HepG2 (cell line): ENCODE results near the gene ZCCHC3. TPM values are rescaled to one million over a fixed set of nuclear protein-coding genes. Genes with fewer than 3 reads are reported as not detected.

Experiments used
- ATF6 ChIP-seq: sonication (generic); formaldehyde crosslinking; conservative IDR thresholded peaks from 2 replicates; pipeline ENCODE4 v1.4.0; 2020; ENCODE audit warnings: missing genetic modification reagents
- ATM ChIP-seq: fragments of 450-650 bp; IDR thresholded peaks from 2 replicates; pipeline ENCODE4 v1.7.1; 2017; ENCODE audit warnings: mild to moderate bottlenecking, borderline replicate concordance
- ELF3 ChIP-seq: IDR thresholded peaks from 2 replicates; pipeline ENCODE4 v1.6.1; 2016; ENCODE audit warnings: missing genetic modification reagents, missing compliant biosample characterization
- EP300 ChIP-seq, 3 experiments: sonication (generic) in 1 of 3; formaldehyde crosslinking in 1 of 3; IDR thresholded peaks; 2 replicates each; pipeline versions ENCODE4 v1.5.1 to v1.6.1; 2011 to 2020; ENCODE audit warnings: low read depth in 2 of 3, low read length in 2 of 3, borderline replicate concordance in 1 of 3, improper control_type of control experiment in 1 of 3, mild to moderate bottlenecking in 1 of 3, missing genetic modification reagents in 1 of 3, moderate library complexity in 1 of 3
- ETS1 ChIP-seq: sonication (generic); formaldehyde crosslinking; IDR thresholded peaks from 2 replicates; pipeline ENCODE4 v1.4.0; 2020; ENCODE audit warnings: missing genetic modification reagents
- EZH2 ChIP-seq: conservative IDR thresholded peaks from 2 replicates; pipeline ENCODE4 v1.6.1; 2012; ENCODE audit warnings: mild to moderate bottlenecking, low read depth, low read length, moderate library complexity
- FLYWCH1 ChIP-seq: sonication (generic); formaldehyde crosslinking; IDR thresholded peaks from 2 replicates; pipeline ENCODE4 v1.8.1; 2023; ENCODE audit warnings: mild to moderate bottlenecking, missing genetic modification reagents
- HOXA5 ChIP-seq: sonication (generic); formaldehyde crosslinking; IDR thresholded peaks from 2 replicates; pipeline ENCODE4 v1.4.0; 2020; ENCODE audit warnings: missing genetic modification reagents
- LCORL ChIP-seq, 2 experiments: fragments of 450-650 bp in 1 of 2; sonication (generic) in 1 of 2; formaldehyde crosslinking in 1 of 2; IDR thresholded peaks; 2 replicates each; pipeline versions ENCODE4 v1.5.0 to v1.6.1; 2017 to 2020; ENCODE audit warnings: antibody characterized with exemption in 1 of 2, missing genetic modification reagents in 1 of 2
- MAZ ChIP-seq, 2 experiments: sonication (generic) in 1 of 2; formaldehyde crosslinking in 1 of 2; IDR thresholded peaks; 2 replicates each; pipeline versions ENCODE4 v1.5.0 to v1.6.1; 2012 to 2020; ENCODE audit warnings: low read depth in 2 of 2, mild to moderate bottlenecking in 2 of 2, borderline replicate concordance in 1 of 2, improper control_type of control experiment in 1 of 2, low read length in 1 of 2, missing genetic modification reagents in 1 of 2, moderate library complexity in 1 of 2
- MTA1 ChIP-seq: sonication (generic); formaldehyde crosslinking; IDR thresholded peaks from 2 replicates; pipeline ENCODE4 v1.4.0; 2020; ENCODE audit warnings: missing genetic modification reagents, mild to moderate bottlenecking, borderline replicate concordance
- NFATC3 ChIP-seq: sonication (generic); formaldehyde crosslinking; IDR thresholded peaks from 2 replicates; pipeline ENCODE4 v1.5.1; 2020; ENCODE audit warnings: mild to moderate bottlenecking, missing genetic modification reagents
- RFX5 ChIP-seq: IDR thresholded peaks from 2 replicates; pipeline ENCODE4 v1.6.1; 2011; ENCODE audit warnings: low read depth, low read length, improper control_type of control experiment
- SIX4 ChIP-seq: sonication (generic); formaldehyde crosslinking; IDR thresholded peaks from 2 replicates; pipeline ENCODE4 v1.4.0; 2020; ENCODE audit warnings: missing genetic modification reagents
- TFDP2 ChIP-seq: sonication (generic); formaldehyde crosslinking; IDR thresholded peaks from 2 replicates; pipeline ENCODE4 v1.4.0; 2020; ENCODE audit warnings: missing genetic modification reagents
- ZBTB34 ChIP-seq: sonication (generic); formaldehyde crosslinking; IDR thresholded peaks from 2 replicates; pipeline ENCODE4 v1.8.0; 2022; ENCODE audit warnings: mild to moderate bottlenecking, missing genetic modification reagents
- ZNF17 ChIP-seq: sonication (generic); formaldehyde crosslinking; IDR thresholded peaks from 2 replicates; pipeline ENCODE4 v1.5.0; 2020; ENCODE audit warnings: mild to moderate bottlenecking, missing genetic modification reagents
- ZNF335 ChIP-seq: sonication (generic); formaldehyde crosslinking; IDR thresholded peaks from 2 replicates; pipeline ENCODE4 v1.4.0; 2020; ENCODE audit warnings: missing genetic modification reagents
- ZNF550 ChIP-seq: sonication (generic); formaldehyde crosslinking; IDR thresholded peaks from 2 replicates; pipeline ENCODE4 v1.4.0; 2020; ENCODE audit warnings: mild to moderate bottlenecking, missing genetic modification reagents, borderline replicate concordance
- ZNF614 ChIP-seq: IDR thresholded peaks from 2 replicates; pipeline ENCODE4 v1.6.1; 2018; ENCODE audit warnings: missing biosample characterization, missing genetic modification reagents, inconsistent platforms, borderline replicate concordance
- ZNF747 ChIP-seq: sonication (generic); formaldehyde crosslinking; IDR thresholded peaks from 2 replicates; pipeline ENCODE4 v1.8.1; 2023; ENCODE audit warnings: missing genetic modification reagents, mild to moderate bottlenecking, borderline replicate concordance
- polyA plus RNA-seq, 8 experiments: library from polyadenylated mRNA; depleted of rRNA in 3 of 8; stranded (reverse) in 7 of 8; unstranded in 1 of 8; fragments of >200 nt; fragmentation: Illumina TruSeq in 4 of 8; extraction: Trizol in 4 of 8; gene quantifications; 2 replicates each; pipeline versions ENCODE4 v1.2.1 to v1.2.3, GENCODE V29; 2011 to 2016; ENCODE audit warnings: low read depth in 4 of 8, missing spikeins in 1 of 8, mixed read lengths in 1 of 8; ENCODE audit not compliant: insufficient read depth in 1 of 8
- total RNA-seq, 5 experiments: library from RNA; depleted of rRNA; stranded (reverse); fragments of >200 nt; fragmentation: Illumina TruSeq; extraction: Trizol; gene quantifications; 2 replicates each; pipeline ENCODE4 v1.2.3, GENCODE V29; 2016; ENCODE audit warnings: low read depth in 1 of 5
- TF ChIP-seq, protein P1 (sequence below): conservative IDR thresholded peaks from 2 replicates; pipeline ENCODE4 v1.6.1; 2018; ENCODE audit warnings: missing genetic modification reagents

The ZCCHC3 gene
- total and polyA plus RNA-seq, 2 of the 13 experiments (the other 11 are each of a cell fraction or from before 2014, with no cell fraction given), result 46.6 to 63.0 TPM

- no peak for TF ChIP-seq ZNF614 (CRISPR knock-in tag)
- TF ChIP-seq, protein P1, sequence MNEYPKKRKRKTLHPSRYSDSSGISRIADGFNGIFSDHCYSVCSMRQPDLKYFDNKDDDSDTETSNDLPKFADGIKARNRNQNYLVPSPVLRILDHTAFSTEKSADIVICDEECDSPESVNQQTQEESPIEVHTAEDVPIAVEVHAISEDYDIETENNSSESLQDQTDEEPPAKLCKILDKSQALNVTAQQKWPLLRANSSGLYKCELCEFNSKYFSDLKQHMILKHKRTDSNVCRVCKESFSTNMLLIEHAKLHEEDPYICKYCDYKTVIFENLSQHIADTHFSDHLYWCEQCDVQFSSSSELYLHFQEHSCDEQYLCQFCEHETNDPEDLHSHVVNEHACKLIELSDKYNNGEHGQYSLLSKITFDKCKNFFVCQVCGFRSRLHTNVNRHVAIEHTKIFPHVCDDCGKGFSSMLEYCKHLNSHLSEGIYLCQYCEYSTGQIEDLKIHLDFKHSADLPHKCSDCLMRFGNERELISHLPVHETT (CRISPR knock-in tag), result no peak; the same call in 1 of the 2 replicates
- no peak for TF ChIP-seq ETS1 (CRISPR knock-in tag)
- TF ChIP-seq FLYWCH1 (CRISPR knock-in tag), result no peak
- TF ChIP-seq EP300 (IDR thresholded peaks at IDR 0.05; ENCODE audit: low read depth in 2 of 2, low read length in 2 of 2), result no peak
- TF ChIP-seq EP300 (CRISPR knock-in tag; IDR thresholded peaks at IDR 0.05; ENCODE audit: borderline replicate concordance), result no peak
- peak; percentile 32; the same call in 1 of the 2 replicates for TF ChIP-seq TFDP2
- TF ChIP-seq ZBTB34 (CRISPR knock-in tag), result no peak
- no peak for TF ChIP-seq LCORL (IDR thresholded peaks at IDR 0.05)
- no peak for TF ChIP-seq LCORL (CRISPR knock-in tag; IDR thresholded peaks at IDR 0.05)
- TF ChIP-seq ATM, result no peak
- TF ChIP-seq HOXA5 (CRISPR knock-in tag), result 0 out of 2 replicates have a peak, but pooled peaks have one; percentile 18
- no peak; the same call in 1 of the 2 replicates for TF ChIP-seq ELF3 (CRISPR knock-in tag)
- peak; percentile 32; the same call in 1 of the 2 replicates for TF ChIP-seq MTA1 (CRISPR knock-in tag)
- 0 out of 2 replicates have a peak, but pooled peaks have one; percentile 73 for TF ChIP-seq ATF6 (CRISPR knock-in tag)
- no peak for TF ChIP-seq EZH2
- no peak for TF ChIP-seq MAZ (IDR thresholded peaks at IDR 0.05; ENCODE audit: borderline replicate concordance, low read depth, low read length)
- TF ChIP-seq MAZ (CRISPR knock-in tag; IDR thresholded peaks at IDR 0.05; ENCODE audit: low read depth), result no peak
- no peak for TF ChIP-seq ZNF550 (CRISPR knock-in tag)
- TF ChIP-seq ZNF335, result peak; percentile 51
- TF ChIP-seq ZNF17 (CRISPR knock-in tag), result no peak
- TF ChIP-seq NFATC3 (CRISPR knock-in tag), result 0 out of 2 replicates have a peak, but pooled peaks have one; percentile 4
- no peak for TF ChIP-seq SIX4 (CRISPR knock-in tag)
- TF ChIP-seq ZNF747 (CRISPR knock-in tag), result no peak
- TF ChIP-seq RFX5, result no peak; the same call in 1 of the 2 replicates
Measured at GRCh38 chr20:326645-327185, 29.3 kb downstream of the ZCCHC3 start (continued).
